HG03103 (cell line): Measurements from ENCODE around the gene C1QTNF6.

Source experiments
- ATAC-seq: cut with Tn5 transposase; IDR thresholded peaks from one replicate; pipeline ENCODE4 v1.9.1; 2021; ENCODE audit warnings: low read depth; ENCODE audit not compliant: unreplicated experiment

C1QTNF6 gene

GRCh38 chr22:37164505-37164887 is 23.6 kb downstream of the C1QTNF6 start:
- no peak for ATAC-seq

GRCh38 chr22:37163575-37164504 is 24.2 kb downstream of the C1QTNF6 start:
- peak; percentile 32 for ATAC-seq

GRCh38 chr22:37163096-37163489 is 25.0 kb downstream of the C1QTNF6 start:
- ATAC-seq = no peak

- ATAC-seq = peak; percentile 48
Measured at GRCh38 chr22:37162221-37163095, 25.6 kb downstream of the C1QTNF6 start.

- no peak for ATAC-seq
Measured at GRCh38 chr22:37161443-37161842, 26.6 kb downstream of the C1QTNF6 start.

- no peak for ATAC-seq
Measured at GRCh38 chr22:37160027-37160426, 28.0 kb downstream of the C1QTNF6 start.

- no peak for ATAC-seq
Measured at GRCh38 chr22:37158963-37159290, 29.1 kb downstream of the C1QTNF6 start.

- no peak for ATAC-seq
Measured at GRCh38 chr22:37157516-37158285, 30.3 kb downstream of the C1QTNF6 start.

- no peak for ATAC-seq
Measured at GRCh38 chr22:37156686-37157435, 31.2 kb downstream of the C1QTNF6 start.

- no peak for ATAC-seq
Measured at GRCh38 chr22:37155971-37156370, 32.1 kb downstream of the C1QTNF6 start.

GRCh38 chr22:37154925-37155712 is 32.9 kb downstream of the C1QTNF6 start:
- no peak for ATAC-seq

- no peak for ATAC-seq
Measured at GRCh38 chr22:37153901-37154300, 34.1 kb downstream of the C1QTNF6 start.

- ATAC-seq = no peak
Measured at GRCh38 chr22:37151401-37151800, 36.6 kb downstream of the C1QTNF6 start.

GRCh38 chr22:37150701-37151100 is 37.3 kb downstream of the C1QTNF6 start:
- ATAC-seq = no peak

- no peak for ATAC-seq
Measured at GRCh38 chr22:37148742-37149665, 39.0 kb downstream of the C1QTNF6 start.

- no peak for ATAC-seq
Measured at GRCh38 chr22:37148031-37148651, 39.9 kb downstream of the C1QTNF6 start.

- no peak for ATAC-seq
Measured at GRCh38 chr22:37147186-37147990, 40.7 kb downstream of the C1QTNF6 start.
